CD1c-positive myeloid dendritic cell (primary cell): ENCODE data around the gene LRRC36.
A peak's percentile ranks its signal among the peaks of the same experiment; 100 is the strongest.

Experiments used
- DNase-seq: peaks from one replicate; pipeline ENCODE4 v3.0.0-alpha.2; 2016; ENCODE audit errors: extremely low spot score

Gene LRRC36, protein sequence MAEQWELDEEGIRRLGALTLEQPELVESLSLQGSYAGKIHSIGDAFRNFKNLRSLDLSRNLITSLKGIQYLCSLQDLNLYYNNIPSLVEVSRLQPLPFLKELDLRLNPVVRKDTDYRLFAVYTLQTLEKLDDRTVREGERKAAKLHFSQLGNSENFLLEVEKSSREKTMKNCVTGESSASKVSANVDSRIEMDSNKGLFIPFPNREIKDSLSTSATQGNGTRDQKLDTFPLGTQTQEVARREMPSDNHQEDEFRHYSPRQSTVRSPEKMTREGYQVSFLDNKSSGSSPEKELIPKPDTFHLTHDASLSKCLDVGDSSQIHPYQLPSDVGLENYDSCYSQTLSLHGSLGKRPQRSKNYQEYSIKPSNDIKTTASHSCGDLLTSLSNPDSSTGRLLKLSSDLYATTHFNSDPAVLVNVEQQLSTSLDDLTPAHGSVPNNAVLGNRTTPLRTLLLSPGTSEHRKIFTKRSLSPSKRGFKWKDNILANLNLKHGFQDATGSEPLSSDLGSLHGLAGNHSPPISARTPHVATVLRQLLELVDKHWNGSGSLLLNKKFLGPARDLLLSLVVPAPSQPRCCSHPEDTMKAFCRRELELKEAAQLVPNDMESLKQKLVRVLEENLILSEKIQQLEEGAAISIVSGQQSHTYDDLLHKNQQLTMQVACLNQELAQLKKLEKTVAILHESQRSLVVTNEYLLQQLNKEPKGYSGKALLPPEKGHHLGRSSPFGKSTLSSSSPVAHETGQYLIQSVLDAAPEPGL

GRCh38 chr16:67326472-67327309, at the start of gene LRRC36, which contains the start of gene KCTD19:
Gene LRRC36, plus strand, starts transcription at chr16:67326815. Its CDS starts 48 bp downstream, at chr16:67326863.
Gene KCTD19, minus strand, starts transcription at chr16:67326741. Its CDS starts 34 bp downstream, at chr16:67326707.
- DNase-seq = peak; percentile 37

DNA sequence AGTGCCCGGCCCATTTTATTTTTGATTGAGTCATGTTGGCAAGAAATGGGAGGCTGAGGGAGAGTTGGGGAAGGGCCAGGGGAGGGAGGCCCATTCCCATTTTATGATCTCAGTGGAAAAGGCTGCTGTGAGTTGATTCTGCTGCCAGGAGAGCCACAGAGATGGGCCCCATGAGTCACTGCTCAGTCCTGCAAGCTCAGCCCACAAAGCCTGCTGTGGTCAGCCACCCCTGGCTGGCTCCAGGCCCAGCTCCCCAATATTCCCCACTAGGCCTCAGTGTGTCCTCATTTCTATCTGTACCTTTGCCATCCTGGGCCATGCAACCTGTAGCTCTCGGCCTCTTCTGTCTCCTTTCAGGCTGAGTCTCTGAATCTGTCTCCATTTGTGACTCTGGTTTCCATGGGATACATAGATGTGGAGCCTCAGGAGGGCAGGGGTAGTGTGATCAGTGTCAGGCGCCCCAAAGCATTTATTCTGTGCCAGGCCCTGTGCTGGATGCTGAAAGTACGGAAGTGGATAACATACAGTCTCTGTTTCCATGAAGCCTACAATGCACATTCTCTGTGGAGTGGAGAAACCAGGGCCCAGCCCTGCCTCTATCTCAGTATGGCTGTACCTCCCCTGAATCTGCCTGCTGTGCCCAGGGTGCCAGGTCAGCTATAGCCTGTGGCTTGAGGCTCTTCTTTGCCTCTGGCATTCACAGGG, 49.2 kb upstream of the LRRC36 start:
- peak; percentile 4 for DNase-seq

- no peak for DNase-seq
Observed at GRCh38 chr16:67277999-67278772, 48.4 kb upstream of the LRRC36 start.

DNA sequence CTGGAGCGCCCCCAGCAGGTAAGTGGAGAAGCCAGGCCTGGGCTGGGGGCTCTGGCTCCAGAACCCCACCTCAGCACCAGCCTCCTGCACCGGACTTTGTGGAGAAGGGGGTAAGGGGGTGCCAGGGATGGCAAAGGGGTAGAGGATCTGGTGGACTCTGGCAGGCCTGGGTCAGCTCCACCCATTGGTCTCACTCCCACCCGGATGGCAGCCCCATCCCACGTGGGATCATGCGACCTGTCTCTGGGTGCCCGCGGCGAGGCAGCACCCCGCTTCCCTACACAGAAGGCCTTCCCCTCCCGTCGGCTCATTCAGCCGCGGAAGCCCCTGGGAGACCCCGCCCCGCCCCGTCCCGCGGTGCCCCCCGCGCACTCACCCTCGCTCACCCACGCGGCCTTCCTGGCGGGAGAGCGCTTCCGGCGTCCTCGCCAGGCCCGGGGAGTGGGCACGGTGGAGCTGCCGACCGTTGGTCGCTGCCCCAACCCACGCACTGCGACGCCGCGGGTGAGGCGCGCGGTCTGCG, 47.8 kb upstream of the LRRC36 start:
- DNase-seq = no peak

DNA sequence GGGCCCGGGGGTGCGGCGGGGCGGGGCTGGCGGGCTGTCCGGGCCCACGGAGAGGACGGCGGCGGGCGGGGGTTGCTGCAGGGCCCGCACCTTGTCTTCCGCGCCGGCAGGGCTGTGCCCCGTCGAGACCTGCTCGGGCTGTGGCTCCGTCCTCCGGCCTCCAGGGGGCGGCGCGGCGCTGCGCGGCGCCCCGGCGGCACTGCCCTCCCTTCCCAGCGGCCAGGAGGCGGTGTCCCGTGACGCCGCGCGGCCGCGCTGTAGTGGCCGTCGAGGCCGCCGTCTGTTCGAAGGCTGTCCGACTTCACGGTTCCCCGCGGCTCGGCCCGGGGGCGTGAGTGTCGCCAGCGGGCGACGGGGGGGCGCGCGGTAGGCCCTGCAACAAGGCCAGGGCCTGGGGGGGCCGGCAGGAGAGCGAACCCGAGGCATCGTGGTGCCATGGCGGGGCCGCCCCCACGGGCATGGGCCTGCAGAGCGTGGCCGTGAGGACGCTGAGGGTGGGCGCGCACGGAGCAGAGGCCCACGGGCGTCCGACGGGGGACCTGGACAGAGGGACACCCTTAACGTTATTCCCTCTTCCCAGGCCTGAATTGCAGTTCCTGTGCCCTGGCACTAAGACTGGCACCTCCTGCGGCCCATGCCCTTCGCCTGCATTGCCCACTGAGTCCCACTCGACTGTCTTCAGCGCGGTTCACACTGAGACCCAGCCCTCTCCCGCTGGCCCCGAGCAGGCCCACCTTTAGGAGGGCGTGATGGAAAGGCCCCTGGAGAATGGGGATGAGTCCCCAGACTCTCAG, 47.1 kb upstream of the LRRC36 start, which contains the start of gene PLEKHG4:
Gene PLEKHG4, plus strand, starts transcription at position 237 of the 794 bp plus-strand sequence. Its CDS starts 513 bp downstream, at position 750.
- peak; percentile 88 for DNase-seq

GRCh38 chr16:67280090-67281015, 46.3 kb upstream of the LRRC36 start:
- no peak for DNase-seq

DNA sequence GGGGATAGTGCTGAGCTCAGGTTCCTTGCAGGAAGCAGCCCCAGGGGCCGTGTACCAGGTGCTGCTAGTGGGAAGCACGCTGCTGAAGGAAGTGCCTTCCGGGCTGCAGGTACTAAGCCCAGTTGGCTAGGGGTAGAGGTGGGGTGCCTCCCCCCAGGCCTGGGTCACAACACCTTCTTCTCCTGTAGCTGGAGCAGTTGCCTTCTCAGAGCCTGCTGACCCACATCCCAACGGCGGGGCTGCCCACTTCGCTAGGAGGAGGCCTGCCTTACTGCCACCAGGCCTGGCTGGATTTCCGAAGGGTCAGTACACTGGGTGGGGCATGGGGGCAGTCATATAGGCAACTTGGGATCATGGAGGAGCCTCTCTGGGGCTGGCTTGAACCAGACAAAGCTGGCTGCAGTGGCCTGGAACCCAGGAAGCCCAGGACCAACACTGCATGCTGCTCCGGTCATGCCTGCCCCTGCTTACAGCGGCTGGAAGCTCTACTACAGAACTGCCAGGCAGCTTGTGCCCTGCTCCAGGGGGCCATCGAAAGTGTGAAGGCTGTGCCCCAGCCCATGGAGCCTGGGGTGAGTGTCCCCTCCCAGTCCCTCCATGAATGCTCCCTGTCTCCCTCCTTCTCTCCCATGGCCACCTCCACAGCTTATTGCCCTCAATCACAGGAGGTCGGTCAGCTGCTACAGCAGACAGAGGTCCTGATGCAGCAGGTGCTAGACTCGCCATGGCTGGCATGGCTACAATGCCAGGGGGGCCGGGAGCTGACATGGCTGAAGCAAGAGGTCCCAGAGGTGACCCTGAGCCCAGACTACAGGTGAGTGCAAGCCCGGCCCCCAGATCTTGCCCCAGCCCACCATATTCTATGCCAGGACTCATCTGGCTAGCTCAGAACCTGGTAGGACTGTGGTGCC, 44.8 kb upstream of the LRRC36 start:
- DNase-seq = no peak

DNA sequence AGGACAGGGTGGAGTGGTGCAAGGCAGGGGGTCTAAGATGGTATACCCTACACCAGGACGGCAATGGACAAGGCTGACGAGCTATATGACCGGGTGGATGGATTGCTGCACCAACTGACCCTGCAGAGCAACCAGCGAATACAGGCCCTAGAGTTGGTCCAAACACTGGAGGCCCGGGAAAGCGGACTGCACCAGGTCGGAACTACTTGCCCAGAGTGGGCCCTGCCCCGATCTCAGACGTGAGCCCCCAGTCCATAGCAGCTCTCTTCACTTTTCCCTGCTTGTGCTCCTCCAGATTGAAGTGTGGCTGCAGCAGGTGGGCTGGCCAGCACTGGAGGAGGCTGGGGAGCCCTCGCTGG, 44.2 kb upstream of the LRRC36 start:
- DNase-seq = no peak

- DNase-seq = peak; percentile 30
Observed at GRCh38 chr16:67283039-67283825, 43.4 kb upstream of the LRRC36 start.

- no peak for DNase-seq
Observed at GRCh38 chr16:67283826-67284555, 42.6 kb upstream of the LRRC36 start.

GRCh38 chr16:67284699-67285646, 41.6 kb upstream of the LRRC36 start:
- no peak for DNase-seq

- no peak for DNase-seq
Observed at GRCh38 chr16:67286441-67287235, 40.0 kb upstream of the LRRC36 start.

DNA sequence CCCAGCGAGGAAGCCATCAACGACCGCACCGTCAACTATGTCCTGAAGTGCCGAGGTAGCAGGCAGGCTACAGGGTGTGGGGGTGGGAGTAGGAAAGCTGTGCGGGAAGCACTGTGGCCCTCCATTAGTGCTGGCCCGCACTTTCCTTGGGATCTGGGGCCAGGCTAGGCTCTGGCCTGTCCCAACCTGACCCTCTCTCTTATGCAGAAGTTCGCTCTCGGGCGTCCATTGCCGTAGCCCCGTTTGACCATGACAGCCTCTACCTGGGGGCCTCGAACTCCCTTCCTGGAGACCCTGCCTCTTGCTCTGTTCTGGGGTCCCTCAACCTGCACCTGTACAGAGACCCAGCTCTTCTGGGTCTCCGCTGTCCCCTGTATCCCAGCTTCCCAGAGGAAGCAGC, 38.7 kb upstream of the LRRC36 start:
- no peak for DNase-seq

GRCh38 chr16:67291461-67291860, 35.2 kb upstream of the LRRC36 start:
- no peak for DNase-seq
